NCI-H1105 (cell line): ENCODE data around the gene VSIR.

ENCODE experiments used
- DNase-seq: peaks from one replicate; lab custom pipeline; 2025; lab: John Stamatoyannopoulos, UW

Gene VSIR

DNA sequence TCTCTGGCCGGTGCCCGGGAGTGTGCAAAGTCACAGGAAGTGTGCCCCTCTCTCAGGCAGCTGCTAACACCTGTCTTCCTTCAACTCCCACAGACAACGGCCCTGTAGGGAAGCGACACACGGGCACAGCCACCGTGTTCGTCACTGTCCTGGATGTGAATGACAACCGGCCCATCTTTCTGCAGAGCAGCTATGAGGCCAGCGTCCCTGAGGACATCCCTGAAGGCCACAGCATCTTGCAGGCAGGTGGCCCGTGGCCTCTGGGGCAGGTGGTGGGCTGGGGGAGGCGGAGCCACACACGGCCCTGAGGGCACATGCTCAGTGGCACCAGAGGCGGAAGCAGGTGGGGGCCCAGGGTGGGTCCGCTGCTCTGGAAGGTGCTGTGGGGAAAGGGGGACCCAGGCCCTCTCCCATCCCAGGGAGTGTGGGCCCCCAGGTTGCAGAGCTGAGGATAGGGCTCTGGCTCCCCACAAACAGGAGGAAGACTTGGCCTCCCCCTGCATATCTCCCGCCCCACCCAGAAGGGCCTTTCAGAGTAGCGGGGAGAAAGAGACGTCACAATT is 60.7 kb downstream of the VSIR start:
- DNase-seq, result no peak

DNA sequence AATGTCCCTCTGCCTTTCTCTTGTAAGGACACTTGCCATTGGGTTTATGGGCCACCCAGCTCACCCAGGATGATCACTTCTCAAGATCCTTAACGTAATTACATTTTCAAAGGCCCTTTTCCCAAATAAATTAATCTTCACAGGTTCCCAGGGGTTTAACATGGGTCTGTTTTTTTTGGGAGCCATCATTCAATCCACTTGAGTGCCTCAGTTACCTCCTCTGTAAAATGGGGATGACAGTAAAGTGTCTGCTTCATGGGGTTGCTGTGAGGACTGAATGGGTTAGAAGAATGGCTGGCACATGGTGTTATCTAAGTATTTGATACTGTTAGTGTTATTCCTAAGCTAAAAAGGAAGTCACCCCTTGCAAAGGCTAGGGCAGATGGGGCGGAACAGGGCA is 61.1 kb downstream of the VSIR start:
- DNase-seq, result no peak

DNA sequence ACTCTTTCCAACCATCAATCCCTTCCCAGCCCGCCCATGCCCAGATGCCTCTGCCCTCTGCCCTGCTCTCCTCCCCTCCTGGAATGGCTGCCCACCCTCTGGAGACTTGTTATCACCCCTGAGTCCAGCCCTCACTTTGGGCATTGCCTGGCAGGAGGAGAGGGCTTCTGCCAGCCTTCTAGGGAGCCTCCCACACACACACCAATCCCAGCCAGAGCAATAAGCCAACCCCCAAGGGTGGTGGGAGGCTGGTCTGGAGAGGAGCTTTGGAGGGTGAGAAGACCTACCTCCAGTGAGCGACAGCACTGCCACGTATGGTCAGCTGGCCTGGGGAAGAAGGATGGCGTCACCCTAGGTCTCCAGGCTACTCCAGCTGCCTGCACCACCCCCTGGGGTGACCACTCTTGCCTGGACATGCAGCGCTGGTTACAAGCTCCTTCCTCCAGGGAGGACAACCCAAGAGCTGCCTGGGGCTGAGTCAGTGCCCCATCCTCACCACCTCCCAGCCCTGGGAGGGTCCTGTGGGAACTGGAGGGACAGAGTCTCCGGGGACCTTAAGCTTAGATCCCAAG is 62.2 kb downstream of the VSIR start:
- no peak for DNase-seq

- no peak for DNase-seq
Observed at GRCh38 chr10:71710519-71710918, 62.8 kb downstream of the VSIR start.

GRCh38 chr10:71708897-71709882 is 64.1 kb downstream of the VSIR start:
- DNase-seq, result no peak

DNA sequence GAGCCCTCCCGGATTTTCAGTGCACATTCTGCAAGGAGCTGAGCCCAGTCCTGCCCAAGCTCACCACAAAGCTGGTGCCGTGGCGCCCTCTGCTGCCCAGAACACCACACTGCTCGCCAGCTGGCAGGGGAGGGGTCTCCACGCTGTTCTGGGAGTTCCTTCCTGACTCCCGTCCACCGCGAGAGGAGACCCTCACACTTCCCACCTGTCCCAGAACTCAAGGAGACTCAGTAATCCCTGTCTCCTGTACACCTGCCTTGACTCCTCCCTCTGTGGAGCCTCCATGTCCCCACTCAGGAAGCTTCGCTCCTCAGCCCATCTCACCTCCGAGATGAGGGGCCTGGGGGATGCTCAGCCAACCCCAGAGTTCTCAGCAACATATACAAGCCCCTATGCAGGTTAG is 65.0 kb downstream of the VSIR start:
- DNase-seq, result no peak

DNA sequence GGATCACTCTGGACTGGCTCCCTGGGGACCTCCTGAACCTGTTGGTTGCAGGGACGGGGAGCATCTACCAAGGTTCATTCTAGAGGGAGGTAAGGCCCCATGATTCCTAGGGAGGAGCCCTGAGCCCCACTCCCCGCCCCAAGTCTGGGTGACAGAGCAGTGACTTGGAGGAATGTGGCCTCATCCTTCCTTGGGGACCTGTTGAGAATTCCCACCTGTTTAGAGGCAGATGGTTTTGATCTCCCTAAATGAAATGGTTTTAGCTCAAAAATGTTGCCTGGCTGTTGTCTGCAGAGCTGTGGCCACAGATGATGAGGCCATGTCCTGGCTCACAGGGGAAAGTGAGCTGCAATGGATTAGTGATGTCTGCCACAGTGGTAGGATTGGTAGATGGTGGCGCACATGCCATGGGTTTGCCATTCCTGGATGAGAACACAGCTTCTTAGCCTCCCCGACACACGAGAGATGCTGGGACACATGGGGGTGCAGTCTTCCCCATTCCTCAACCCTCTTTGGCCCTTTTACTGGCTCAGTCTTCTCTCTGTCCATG is 66.0 kb downstream of the VSIR start:
- no peak for DNase-seq

DNA sequence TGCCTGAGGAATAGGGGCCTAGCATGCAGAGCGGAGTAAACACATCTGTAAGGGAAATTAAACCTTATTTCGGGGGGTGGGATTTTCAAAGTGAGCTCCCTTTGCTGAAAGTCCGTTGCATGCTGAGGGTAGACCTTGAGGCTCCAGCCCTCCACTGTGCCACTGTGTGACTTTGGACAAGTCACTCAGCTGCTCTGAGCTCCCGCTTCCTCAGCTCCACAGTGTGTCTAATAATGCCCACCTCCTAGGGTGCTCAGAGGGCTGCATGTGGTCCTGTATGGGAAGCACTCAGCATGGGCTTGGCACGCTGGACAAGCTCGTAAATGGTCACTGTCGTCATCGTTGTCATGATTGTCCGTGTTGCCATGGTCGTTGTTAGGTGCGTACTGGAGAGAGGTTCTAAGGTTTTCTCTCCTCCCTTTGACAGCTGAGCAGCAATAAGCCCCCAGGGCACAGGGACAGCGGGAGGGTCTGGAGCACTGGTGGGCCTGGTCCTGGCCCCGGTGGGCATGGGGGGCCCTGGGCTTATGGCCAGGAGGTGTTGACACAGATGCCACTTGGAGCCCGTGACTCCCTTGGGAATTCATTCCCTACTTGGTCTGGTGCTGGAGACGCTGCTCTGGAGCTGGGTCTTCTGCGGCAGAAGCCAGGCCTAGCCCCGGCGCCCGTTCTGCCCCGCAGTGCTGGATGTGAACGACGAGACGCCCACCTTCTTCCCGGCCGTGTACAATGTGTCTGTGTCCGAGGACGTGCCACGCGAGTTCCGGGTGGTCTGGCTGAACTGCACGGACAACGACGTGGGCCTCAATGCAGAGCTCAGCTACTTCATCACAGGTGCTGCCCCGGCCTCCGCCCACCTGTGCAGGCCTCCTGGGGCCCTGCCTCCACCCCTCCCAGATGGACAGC is 66.9 kb downstream of the VSIR start:
- DNase-seq, result no peak

GRCh38 chr10:71705582-71705981 is 67.7 kb downstream of the VSIR start:
- DNase-seq, result no peak

DNA sequence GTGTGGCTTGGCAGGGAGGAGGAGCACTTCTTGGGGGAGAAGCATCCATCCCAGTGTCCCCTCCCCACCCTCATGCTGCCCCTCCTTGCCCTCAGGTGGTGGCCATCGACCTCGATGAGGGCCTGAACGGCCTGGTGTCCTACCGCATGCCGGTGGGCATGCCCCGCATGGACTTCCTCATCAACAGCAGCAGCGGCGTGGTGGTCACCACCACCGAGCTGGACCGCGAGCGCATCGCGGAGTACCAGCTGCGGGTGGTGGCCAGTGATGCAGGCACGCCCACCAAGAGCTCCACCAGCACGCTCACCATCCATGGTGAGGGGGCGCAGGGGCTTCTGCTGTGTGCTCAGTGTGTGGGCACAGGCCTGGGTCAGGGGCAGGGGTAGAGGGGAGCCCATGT is 68.5 kb downstream of the VSIR start:
- DNase-seq, result no peak

GRCh38 chr10:71703577-71703976 is 69.7 kb downstream of the VSIR start:
- DNase-seq, result no peak

DNA sequence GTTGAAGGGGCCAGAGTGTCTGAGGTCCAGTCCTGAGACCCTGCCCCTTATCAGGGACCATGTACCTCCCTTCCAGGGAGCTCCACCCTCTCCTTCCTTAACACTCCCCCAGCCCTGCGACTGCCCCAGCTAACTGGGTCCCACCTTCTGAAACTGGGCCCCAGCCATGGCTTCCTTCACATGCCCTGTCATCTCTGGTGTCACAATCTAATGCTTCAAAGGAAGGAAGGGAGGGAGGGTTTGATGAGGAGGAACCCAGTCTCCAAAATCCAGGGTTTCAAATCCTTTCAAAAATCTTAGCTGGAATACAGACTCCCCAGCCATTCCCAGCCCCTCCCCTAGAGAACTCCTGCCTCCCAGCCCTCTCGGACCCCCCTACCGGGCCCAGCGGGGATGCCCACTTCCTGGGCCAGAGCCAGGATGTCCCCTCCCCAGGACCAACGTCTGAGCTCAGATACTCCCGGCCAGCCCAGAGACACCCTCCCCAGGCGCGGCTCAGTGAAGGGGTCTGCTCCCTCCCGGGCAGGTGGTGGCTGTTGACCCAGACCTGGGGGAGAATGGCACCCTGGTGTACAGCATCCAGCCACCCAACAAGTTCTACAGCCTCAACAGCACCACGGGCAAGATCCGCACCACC is 71.7 kb downstream of the VSIR start:
- DNase-seq, result no peak

- no peak for DNase-seq
Observed at GRCh38 chr10:71700731-71701368, 72.5 kb downstream of the VSIR start.

DNA sequence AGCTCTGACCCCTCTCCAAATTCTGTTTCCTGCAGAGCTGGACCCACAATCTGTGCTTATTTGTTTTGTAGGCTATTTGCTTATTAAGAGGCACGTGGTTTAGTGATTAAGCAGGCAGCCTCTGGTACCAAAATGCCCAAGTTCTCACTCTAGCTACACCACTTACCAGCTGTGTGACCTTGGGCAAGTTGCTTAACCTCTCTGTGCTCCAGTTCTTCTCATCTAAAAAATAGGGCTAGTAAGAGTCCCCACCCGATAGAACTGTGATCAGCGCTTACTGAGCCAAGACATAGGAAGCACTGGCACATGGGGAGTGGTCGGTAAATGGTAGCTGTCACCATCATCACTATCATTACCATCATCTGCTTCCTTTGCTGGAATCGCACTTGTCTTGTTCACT is 74.6 kb downstream of the VSIR start:
- no peak for DNase-seq

DNA sequence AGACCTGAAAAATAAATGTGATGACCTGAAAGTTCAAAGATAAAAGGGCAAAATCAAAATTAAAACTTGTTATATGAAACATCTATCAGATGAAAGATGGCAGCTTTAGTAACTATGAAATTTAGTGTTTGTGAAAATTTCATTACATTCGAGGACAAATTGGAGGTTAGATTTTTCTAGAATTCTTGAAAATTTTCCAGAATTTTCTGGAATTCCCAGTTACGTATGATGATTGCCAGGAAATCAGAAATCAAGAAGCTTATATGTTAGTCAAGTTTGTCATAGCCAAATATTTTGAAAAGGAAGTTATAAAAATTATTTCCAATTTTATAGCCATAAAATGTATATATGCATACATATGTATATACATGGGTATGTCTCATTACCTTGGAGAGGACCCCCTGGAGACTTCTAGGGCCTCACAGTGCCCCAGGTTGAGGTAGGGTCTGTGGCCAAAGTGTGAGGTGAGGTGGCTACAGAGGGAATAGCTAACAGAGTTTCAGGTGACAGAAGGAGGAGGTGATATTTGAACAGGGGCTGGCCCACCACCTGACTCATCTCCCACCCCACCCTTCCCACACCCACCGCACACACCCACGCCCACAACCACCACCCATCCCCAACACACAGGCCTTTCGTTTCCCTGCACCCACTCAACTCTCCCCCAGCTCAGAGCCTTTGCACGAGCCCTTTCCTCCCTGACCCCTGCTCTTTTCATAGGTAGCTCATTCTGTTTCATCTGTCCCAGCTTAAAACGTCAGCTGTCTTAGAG is 75.2 kb downstream of the VSIR start:
- no peak for DNase-seq
